ENCODE results near the gene C14orf93. TPM values are rescaled to one million over a fixed set of nuclear protein-coding genes. Genes with fewer than 3 reads are reported as not detected.

The C14orf93 gene
- polyA plus RNA-seq, 2 of the 4 experiments (the other 2 are of a cell fraction): 6.8 to 9.7 TPM

GRCh38 chr14:23058654-23059504 is 48.9 kb upstream of the C14orf93 start:
- Histone ChIP-seq H3K4me3 (no peak overlapping the region), H3K4me1 (peaks cover 44% of the 10 kb centered on the region), H3K27ac (peak overlapping the region in 1 of 2 experiments; percentile 89; a peak in 2 of 6 replicates), H3K9me3 (no peaks in the 10 kb centered on the region), H3K4me2 (0 out of 3 replicates have a peak overlapping the region, but pooled peaks have one; percentile 97)
- TF ChIP-seq MAZ (IDR thresholded peaks at IDR 0.05; ENCODE audit: borderline replicate concordance, low read depth, low read length) (no peak), E2F6 (IDR thresholded peaks at IDR 0.05; ENCODE audit: borderline replicate concordance, low read depth) (no peak), FOSB (CRISPR knock-in tag; IDR thresholded peaks at IDR 0.05) (no peak), PBX3 (IDR thresholded peaks at IDR 0.05) (no peak), JUN (IDR thresholded peaks at IDR 0.05) (no peak), TP53 (CRISPR knock-in tag; IDR thresholded peaks at IDR 0.05) (no peak), SMC3 (IDR thresholded peaks at IDR 0.05) (no peak), TFCP2L1 (CRISPR knock-in tag; IDR thresholded peaks at IDR 0.05) (no peak), BHLHE40 (IDR thresholded peaks at IDR 0.05; ENCODE audit: low read depth, low read length) (no peak), HEYL (CRISPR knock-in tag; IDR thresholded peaks at IDR 0.05) (no peak)
- ChIA-PET POLR2A (interaction anchor here (0.5 to 2.8 kb wide), 13 partner anchors 10 to 129 kb away, joined by 3 to 20 read pairs (median 4); partner anchors contain the start of genes ACIN1, AJUBA, C14orf119 and PRMT5), CTCF (interaction anchor here (0.9 to 33.8 kb wide), 39 partner anchors 9 to 669 kb away, joined by 3 to 1206 read pairs (median 6); partner anchors contain the start of genes ACIN1, AJUBA, C14orf119 and HAUS4)
- FAIRE-seq: no peak
- 92% methylated on average over 32 of the region's 32 CpGs for WGBS (ENCODE audit: missing lambda C conversion rate)
- no peak for ATAC-seq
- no peak for DNase-seq (ENCODE audit: low read depth in 1 of 2, low spot score in 1 of 2)

- no peak for FAIRE-seq
- H3K27ac ChIP-seq: peak overlapping the region; percentile 76 to 89
- peaks cover 41% of the 10 kb centered on the region for H3K4me1 ChIP-seq
- H3K4me2 ChIP-seq: peak overlapping the region; percentile 97
- peak; percentile 67 to 79 for ATAC-seq
- POLR2A ChIA-PET: interaction anchor here (0.6 to 2.8 kb wide), 12 partner anchors 11 to 293 kb away, joined by 3 to 20 read pairs (median 4); partner anchors contain the start of genes ACIN1, AJUBA, C14orf119 and PRMT5
- peak; percentile 87 to 89 for DNase-seq (ENCODE audit: low read depth in 1 of 2, low spot score in 1 of 2)
- 3% methylated on average over 21 of the region's 51 CpGs for WGBS (ENCODE audit: missing lambda C conversion rate)
- H3K9me3 ChIP-seq: no peaks in the 10 kb centered on the region
- CTCF ChIA-PET: interaction anchor here (0.8 to 33.8 kb wide), 47 partner anchors 10 to 668 kb away, joined by 3 to 1206 read pairs (median 5); partner anchors contain the start of genes ACIN1, AJUBA, C14orf119 and HAUS4
- peak overlapping the region; percentile 71 for H3K4me3 ChIP-seq
- no peak for TF ChIP-seq MYC (IDR thresholded peaks at IDR 0.05; ENCODE audit: borderline replicate concordance, low read length)
- TF ChIP-seq SMC3 (IDR thresholded peaks at IDR 0.05): peak; percentile 85
- TF ChIP-seq RAD21 (conservative IDR thresholded peaks at IDR 0.05 in 1 of 2, IDR thresholded peaks at IDR 0.05 in 1 of 2): peak; percentile 79 to 81
- no peak for TF ChIP-seq HDAC2 (IDR thresholded peaks at IDR 0.05)
- TF ChIP-seq POLR2AphosphoS2 (conservative IDR thresholded peaks at IDR 0.05; ENCODE audit: low read length): 0 out of 2 replicates have a peak, but pooled peaks have one; percentile 58
- TF ChIP-seq RNF2 (IDR thresholded peaks at IDR 0.05; ENCODE audit: borderline replicate concordance, low read depth): 0 out of 2 replicates have a peak, but pooled peaks have one; percentile 66
- no peak for TF ChIP-seq PHF8 (IDR thresholded peaks at IDR 0.05; ENCODE audit: borderline replicate concordance, low read depth)
- TF ChIP-seq CTCF (IDR thresholded peaks at IDR 0.05): peak; percentile 82
- peak; percentile 22 to 62; a peak in 2 of 5 replicates for TF ChIP-seq JUN (IDR thresholded peaks at IDR 0.05)
- peak; percentile 65 for TF ChIP-seq MAX (IDR thresholded peaks at IDR 0.05)
Measured at GRCh38 chr14:23057757-23058653, 48.1 kb upstream of the C14orf93 start.

All from A549 (cell line).